ENCODE measurements around the gene IRAK2. TPM values are rescaled to one million over a fixed set of nuclear protein-coding genes. Genes with fewer than 3 reads are reported as not detected.

Gene IRAK2
- total RNA-seq, 4 donors from 2014 or later: 0.29 to 8.7 (median 3.7) TPM

DNA sequence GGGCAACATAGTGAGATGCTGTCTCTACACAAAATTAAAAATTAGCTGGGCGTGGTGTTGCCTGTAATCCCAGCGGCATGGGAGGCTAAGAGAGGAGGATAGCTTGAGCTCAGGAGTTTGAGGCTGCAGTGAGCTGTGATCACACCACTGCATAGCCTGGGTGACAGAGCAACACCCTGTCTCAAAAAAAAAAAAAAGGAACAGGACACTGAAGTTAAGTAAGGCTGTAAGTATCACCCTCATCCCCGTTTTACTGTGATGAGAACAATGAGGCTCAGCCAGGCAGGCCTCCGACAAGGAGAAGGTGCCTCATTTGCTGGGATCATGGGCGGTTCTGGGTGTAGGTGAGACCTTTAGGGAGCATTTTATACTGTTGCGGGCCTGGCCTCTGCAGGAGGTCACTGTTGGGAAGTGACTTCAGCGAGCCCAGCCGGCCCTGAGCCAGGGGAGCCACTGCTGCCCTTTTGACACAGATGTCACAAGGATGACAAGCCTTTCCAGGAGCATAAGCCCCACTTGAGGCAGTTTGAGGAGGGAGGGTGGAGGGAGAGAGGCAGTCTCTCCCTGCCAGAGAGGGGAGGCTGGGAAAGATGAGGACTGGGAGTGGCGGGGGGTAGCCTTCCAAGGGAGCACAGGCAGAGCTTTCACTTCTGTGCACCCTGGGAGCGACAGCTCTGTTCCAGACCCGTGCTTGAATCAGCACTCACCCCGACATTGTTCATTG, 30.8 kb downstream of the IRAK2 start:
- Histone ChIP-seq H3K4me1 (peaks cover 20 to 28% of the 10 kb centered on the region in 2 donors), H3K9me3 (no peaks in the 10 kb centered on the region), H3K27ac (no peak overlapping the region), H3K36me3 (no peaks in the 10 kb centered on the region), H3K4me3 (no peak overlapping the region), H3K27me3 (no peaks in the 10 kb centered on the region)
- intact Hi-C loops (cut with DNase I; ENCODE audit: low total_unique reads): no loop called here
- TF ChIP-seq, protein P1, sequence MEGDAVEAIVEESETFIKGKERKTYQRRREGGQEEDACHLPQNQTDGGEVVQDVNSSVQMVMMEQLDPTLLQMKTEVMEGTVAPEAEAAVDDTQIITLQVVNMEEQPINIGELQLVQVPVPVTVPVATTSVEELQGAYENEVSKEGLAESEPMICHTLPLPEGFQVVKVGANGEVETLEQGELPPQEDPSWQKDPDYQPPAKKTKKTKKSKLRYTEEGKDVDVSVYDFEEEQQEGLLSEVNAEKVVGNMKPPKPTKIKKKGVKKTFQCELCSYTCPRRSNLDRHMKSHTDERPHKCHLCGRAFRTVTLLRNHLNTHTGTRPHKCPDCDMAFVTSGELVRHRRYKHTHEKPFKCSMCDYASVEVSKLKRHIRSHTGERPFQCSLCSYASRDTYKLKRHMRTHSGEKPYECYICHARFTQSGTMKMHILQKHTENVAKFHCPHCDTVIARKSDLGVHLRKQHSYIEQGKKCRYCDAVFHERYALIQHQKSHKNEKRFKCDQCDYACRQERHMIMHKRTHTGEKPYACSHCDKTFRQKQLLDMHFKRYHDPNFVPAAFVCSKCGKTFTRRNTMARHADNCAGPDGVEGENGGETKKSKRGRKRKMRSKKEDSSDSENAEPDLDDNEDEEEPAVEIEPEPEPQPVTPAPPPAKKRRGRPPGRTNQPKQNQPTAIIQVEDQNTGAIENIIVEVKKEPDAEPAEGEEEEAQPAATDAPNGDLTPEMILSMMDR (IDR thresholded peaks at IDR 0.05): no peak
- TF ChIP-seq POLR2A (IDR thresholded peaks at IDR 0.05): no peak
- no peak for DNase-seq

DNA sequence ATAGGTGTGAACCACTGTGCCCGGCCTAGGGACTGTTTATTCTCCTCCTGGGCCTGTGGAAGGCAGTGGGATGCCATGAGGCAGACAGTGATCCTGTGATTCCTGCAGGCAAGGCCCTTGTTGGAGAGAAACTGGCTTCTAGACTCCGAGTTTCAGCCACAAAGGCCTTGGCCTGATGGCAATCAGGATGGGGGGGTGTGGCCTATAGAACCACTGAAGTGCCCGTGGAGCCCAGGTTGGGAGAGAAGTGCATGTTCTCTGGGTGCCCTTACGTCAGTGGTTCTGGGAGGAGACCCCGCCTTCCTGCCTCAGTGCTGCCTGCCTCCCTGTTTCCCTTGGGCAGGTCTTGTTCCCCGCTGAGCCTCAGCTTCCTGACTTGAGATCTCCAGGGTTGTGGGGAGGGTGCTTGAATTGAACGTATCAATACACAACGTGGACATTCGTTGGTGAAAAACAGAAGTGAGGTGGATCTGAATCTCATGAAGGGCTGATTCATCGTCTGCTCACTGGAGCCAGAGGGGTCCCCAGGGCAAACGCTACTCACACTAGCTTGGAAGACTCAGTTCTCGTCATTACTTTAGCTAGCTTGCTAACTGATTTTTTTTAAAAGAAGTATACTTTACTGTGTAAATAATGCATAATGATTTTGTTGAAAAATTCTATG, 31.8 kb downstream of the IRAK2 start:
- peaks cover 12 to 24% of the 10 kb centered on the region in 2 donors for H3K4me1 ChIP-seq
- intact Hi-C loops (cut with DNase I; ENCODE audit: low total_unique reads): no loop called here

DNA sequence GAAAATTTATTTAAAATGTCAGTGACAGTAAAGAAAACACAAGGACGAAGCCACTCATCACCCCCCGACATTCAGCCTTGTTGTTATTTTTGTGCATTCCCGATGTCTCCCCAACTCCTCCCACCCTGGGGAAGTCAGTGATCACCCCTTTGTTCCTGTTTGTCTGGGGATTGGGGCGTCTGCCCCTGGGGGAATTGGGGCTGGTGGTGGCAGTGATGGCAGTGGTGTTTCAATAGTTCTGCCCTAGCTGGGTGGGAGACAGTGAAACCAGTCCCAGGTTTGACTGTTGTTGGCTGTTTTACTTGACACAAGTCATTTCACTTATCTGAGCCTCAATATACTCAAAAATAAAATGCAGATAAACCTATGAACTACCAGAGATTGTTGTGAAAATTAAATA, 33.5 kb downstream of the IRAK2 start:
- H3K27ac ChIP-seq: no peak overlapping the region
- H3K4me1 ChIP-seq: peaks cover 2 to 14% of the 10 kb centered on the region in 2 donors
- intact Hi-C loops (cut with DNase I; ENCODE audit: low total_unique reads): no loop called here

More for the DNA sequence above, 31.8 kb downstream of the IRAK2 start:
- no peak for TF ChIP-seq POLR2A (IDR thresholded peaks at IDR 0.05)
- TF ChIP-seq, protein P1 (IDR thresholded peaks at IDR 0.05): no peak
- H3K4me3 ChIP-seq: no peak overlapping the region
- no peak for DNase-seq
- H3K27me3 ChIP-seq: no peaks in the 10 kb centered on the region
- H3K36me3 ChIP-seq: no peaks in the 10 kb centered on the region
- no peak overlapping the region for H3K27ac ChIP-seq
- H3K9me3 ChIP-seq: no peaks in the 10 kb centered on the region

GRCh38 chr3:10198761-10199649, 34.3 kb downstream of the IRAK2 start:
- intact Hi-C loops (cut with DNase I; ENCODE audit: low total_unique reads): no loop called here
- DNase-seq: no peak
- Histone ChIP-seq H3K27ac (no peak overlapping the region), H3K27me3 (no peaks in the 10 kb centered on the region), H3K4me1 (peaks cover 0 to 6% of the 10 kb centered on the region in 2 donors), H3K9me3 (no peaks in the 10 kb centered on the region), H3K36me3 (no peaks in the 10 kb centered on the region), H3K4me3 (no peak overlapping the region)
- TF ChIP-seq, protein P1 (IDR thresholded peaks at IDR 0.05): no peak
- TF ChIP-seq POLR2A (IDR thresholded peaks at IDR 0.05): no peak

More for the DNA sequence above, 33.5 kb downstream of the IRAK2 start:
- H3K4me3 ChIP-seq: no peak overlapping the region
- H3K27me3 ChIP-seq: no peaks in the 10 kb centered on the region
- TF ChIP-seq, protein P1 (IDR thresholded peaks at IDR 0.05): no peak
- no peak for TF ChIP-seq POLR2A (IDR thresholded peaks at IDR 0.05)
- H3K9me3 ChIP-seq: no peaks in the 10 kb centered on the region
- no peaks in the 10 kb centered on the region for H3K36me3 ChIP-seq
- no peak for DNase-seq

Data from uterus (tissue), 4 donors.